ENCODE results near the gene PNMT.

Gene PNMT

DNA sequence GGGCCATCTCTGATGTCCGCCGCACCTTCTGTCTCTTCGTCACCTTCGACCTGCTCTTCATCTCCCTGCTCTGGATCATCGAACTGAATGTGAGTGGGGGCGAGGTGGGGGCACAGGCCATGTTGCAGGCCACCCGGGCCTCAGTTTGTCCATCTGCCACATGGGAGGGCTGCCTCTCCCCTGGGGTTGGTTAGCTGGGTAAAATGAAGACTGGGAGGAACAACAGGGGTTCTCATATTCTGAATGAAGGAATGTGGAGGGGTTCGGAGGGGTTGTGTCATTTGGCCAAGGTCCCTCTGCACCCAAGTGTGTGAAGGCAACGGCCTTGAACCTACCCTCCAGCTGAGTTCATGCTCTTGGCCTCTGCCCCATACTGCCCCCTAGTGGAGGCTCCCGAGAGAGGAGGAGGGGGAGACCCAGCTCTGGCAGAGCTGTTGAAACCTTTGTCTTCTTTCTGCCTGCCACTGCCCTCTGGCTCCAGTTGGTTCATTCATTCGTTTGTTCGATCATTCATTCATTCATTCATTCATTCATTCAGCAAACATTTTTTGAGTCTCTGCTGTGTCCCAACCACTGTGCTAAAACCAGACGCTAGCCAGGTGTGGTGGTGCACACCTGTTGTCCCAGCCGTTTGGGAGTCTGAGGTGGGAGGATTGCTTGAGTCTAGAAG lies 14.5 kb upstream of the PNMT start:
- DNase-seq (ENCODE audit: low read depth, low spot score): no peak

GRCh38 chr17:39655105-39655504 lies 13.1 kb upstream of the PNMT start:
- no peak for DNase-seq (ENCODE audit: low read depth, low spot score)

GRCh38 chr17:39658346-39658745 lies 9.9 kb upstream of the PNMT start:
- no peak for DNase-seq (ENCODE audit: low read depth, low spot score)

DNA sequence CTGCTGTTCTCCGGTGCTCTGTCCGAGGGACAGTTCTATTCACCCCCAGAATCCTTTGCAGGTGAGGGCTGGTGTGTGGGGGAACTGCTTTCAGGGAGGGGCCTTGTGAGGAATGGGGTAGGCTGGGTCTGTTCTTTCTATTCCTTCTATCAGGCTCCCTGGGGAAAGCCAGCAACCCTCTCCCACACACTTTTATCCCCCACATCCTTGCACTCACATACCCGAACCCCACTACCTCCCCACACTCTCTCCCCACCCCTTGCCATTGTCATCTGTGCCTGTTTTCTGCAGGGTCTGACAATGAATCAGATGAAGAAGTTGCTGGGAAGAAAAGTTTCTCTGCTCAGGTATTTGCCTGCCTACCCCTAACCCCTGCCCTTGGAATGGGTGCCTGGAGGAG lies 9.5 kb upstream of the PNMT start:
- DNase-seq (ENCODE audit: low read depth, low spot score): no peak

DNA sequence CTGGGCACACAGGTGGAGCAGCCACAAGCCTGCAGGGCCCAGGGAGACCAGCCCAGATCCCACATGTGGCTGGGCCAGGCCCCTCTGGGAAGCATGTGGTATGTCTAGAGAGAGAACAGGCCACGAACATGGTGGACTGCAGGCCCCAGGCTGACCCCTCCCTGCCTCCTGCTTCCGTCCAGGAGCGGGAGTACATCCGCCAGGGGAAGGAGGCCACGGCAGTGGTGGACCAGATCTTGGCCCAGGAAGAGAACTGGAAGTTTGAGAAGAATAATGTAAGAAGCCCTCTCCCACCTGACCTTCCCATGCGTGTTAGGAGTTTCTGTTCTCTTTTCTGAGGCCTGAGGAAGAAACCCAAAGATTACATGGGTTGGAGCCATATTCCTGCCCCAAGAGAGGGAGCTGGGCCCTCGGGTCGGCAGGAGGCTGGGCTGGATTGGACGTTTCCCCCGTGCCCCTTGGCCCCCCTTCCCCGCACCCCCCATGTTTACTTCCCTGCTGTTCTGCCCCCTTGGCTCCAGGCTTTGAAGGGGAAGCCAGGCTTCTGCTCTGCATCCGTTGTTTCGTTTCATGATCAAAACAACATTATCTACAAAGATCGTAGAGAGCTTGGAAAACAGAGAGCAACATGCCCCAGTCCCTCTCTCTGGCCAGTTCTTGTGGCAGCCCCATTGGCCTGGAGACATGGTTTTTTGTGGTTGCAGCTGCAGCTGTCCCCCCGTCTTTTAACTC lies 8.8 kb upstream of the PNMT start:
- DNase-seq (ENCODE audit: low read depth, low spot score): no peak

GRCh38 chr17:39660011-39660360 lies 8.3 kb upstream of the PNMT start:
- DNase-seq (ENCODE audit: low read depth, low spot score): no peak

DNA sequence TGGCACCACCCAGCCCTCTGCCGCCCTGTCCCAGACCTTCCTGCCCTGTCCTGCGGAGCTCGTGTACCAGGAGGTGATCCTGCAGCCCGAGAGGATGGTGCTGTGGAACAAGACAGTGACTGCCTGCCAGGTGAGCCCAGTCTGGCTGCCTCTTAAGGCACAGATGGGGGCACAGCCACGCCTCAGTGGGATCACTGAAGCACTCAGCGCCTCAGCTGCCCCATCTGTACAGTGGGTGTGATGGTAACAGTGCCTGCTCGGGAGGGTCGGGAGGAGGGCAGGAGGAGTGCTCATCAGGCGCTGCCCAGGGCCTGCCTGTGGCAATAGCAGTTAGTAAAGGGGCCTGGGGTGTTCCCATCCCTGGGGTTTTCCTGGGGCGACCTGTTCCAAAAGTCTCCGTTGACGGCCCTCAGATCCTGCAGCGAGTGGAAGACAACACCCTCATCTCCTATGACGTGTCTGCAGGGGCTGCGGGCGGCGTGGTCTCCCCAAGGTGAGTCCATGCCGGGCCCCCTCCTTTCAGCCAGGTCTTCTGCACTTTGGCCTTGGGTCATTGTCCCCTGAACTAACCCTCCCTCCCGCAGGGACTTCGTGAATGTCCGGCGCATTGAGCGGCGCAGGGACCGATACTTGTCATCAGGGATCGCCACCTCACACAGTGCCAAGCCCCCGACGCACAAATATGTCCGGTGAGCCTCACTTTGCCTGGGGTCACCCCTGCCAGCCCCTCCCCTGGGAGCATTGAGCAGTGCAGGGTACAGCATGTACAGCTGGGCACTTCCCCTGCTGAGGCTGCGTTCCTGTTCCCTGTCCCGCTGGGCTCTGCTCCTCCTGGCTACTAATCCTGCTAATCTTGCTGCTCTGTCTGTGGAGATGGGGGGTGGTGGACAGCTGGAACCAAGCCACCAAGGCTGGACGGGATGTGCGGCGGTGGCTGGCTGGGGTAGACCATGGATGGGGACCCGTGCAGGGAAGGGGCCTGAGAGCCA lies 7.6 kb upstream of the PNMT start:
- DNase-seq (ENCODE audit: low read depth, low spot score): no peak

- no peak for DNase-seq (ENCODE audit: low read depth, low spot score)
Measured at GRCh38 chr17:39661744-39662541, 6.3 kb upstream of the PNMT start.

DNA sequence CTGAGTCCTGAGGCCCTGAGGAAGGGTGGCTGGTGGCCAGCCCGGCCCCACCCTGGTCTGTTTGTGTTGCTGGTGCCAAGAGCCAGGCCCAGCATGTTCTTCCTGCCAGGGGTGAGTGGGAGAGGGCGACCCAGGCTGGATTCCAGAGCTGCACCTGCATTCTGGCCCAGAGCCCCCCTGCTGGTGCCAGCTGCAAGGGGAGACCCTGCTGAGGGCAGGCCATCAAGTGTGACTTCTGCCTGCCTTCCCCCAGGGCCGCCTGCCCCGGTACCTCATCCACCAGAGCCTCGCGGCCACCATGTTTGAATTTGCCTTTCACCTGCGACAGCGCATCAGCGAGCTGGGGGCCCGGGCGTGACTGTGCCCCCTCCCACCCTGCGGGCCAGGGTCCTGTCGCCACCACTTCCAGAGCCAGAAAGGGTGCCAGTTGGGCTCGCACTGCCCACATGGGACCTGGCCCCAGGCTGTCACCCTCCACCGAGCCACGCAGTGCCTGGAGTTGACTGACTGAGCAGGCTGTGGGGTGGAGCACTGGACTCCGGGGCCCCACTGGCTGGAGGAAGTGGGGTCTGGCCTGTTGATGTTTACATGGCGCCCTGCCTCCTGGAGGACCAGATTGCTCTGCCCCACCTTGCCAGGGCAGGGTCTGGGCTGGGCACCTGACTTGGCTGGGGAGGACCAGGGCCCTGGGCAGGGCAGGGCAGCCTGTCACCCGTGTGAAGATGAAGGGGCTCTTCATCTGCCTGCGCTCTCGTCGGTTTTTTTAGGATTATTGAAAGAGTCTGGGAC lies 5.5 kb upstream of the PNMT start:
- DNase-seq (ENCODE audit: low read depth, low spot score): no peak

DNA sequence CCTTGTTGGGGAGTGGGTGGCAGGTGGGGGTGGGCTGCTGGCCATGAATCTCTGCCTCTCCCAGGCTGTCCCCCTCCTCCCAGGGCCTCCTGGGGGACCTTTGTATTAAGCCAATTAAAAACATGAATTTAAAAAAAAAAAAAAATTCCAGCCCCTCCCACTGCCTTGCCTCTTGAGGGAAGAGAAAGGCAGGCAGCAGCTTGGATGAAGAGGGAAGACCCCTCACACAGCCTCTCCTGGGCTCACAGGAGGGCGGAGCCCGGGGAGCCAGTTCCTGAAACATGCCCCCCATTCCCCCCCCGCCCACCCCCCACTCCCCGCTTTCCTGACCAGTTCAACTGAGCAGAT lies 4.9 kb upstream of the PNMT start:
- DNase-seq (ENCODE audit: low read depth, low spot score): no peak

GRCh38 chr17:39663688-39664580 lies 4.3 kb upstream of the PNMT start:
- no peak for DNase-seq (ENCODE audit: low read depth, low spot score)

DNA sequence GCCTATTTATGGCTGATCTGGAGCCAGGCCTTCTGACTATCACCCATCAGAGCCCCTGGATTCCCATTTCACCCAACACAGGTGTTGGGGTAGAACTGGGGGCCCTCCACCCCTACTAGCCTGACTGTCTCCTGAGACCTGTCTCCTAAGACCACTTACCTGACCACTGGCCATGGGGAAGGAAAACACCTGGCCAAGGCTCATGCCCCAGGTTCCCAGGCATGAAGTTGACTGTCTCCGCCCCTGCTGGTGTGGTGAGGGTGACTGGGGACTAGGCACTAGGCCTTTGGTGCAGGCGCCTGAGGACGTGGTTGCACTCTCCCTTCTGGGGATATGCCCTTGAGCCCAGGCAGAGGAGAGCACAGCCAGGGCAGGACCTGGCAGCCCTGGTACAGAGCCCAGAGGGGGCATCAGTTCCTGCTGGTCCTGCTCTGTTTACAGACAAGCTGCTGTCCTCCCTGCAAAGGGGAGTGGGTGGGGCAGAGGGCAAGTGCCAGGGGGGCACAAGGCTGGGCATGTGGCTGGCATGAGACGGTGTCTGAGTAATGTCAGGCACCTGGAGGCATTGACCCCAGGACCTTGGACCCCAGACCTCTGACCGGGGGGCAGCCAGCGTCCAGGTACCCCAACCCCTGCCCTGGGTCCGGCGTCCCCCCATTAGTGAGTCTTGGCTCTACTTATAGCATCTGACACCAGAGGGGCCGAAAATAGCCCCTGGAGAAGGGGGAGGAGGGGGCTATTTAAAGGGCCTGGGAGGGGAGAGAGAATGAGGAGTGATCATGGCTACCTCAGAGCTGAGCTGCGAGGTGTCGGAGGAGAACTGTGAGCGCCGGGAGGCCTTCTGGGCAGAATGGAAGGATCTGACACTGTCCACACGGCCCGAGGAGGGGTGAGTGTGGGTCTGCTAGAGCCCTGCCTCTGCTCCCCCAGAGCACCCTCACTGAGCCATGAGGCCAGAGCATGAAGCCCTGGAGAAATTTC lies 3.4 kb upstream of the PNMT start, which contains the start of gene TCAP:
Gene TCAP (plus strand): TSS at position 769 of the 981 bp plus-strand sequence. CDS start 11 bp downstream, at position 780.
- no peak for DNase-seq (ENCODE audit: low read depth, low spot score)

DNA sequence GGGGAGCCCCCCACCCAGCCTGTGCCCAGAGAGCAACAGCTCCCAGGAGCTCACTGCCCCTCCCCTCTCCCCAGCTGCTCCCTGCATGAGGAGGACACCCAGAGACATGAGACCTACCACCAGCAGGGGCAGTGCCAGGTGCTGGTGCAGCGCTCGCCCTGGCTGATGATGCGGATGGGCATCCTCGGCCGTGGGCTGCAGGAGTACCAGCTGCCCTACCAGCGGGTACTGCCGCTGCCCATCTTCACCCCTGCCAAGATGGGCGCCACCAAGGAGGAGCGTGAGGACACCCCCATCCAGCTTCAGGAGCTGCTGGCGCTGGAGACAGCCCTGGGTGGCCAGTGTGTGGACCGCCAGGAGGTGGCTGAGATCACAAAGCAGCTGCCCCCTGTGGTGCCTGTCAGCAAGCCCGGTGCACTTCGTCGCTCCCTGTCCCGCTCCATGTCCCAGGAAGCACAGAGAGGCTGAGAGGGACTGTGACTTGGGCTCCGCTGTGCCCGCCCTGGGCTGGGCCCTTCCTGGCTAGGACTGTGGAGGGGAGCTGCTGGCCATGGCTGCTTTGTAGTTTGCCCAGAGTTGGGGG lies 2.5 kb upstream of the PNMT start:
- DNase-seq (ENCODE audit: low read depth, low spot score): no peak

DNA sequence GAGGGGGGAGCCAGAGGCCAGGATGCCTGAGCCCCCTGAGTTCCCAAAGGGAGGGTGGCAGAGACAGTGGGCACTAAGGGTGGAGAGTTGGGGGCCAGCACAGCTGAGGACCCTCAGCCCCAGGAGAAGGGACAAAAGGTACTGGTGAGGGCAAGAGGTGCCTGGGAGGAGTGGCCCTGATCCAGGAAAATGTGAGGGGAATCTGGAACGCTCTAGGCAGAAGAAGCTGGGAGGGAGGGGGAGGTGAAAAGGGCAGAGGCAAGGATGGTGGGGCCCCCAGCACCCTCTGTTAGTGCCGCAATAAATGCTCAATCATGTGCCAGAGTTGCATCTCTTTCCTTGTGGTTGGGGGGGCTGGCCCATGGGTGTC lies 2.0 kb upstream of the PNMT start:
- no peak for DNase-seq (ENCODE audit: low read depth, low spot score)

DNA sequence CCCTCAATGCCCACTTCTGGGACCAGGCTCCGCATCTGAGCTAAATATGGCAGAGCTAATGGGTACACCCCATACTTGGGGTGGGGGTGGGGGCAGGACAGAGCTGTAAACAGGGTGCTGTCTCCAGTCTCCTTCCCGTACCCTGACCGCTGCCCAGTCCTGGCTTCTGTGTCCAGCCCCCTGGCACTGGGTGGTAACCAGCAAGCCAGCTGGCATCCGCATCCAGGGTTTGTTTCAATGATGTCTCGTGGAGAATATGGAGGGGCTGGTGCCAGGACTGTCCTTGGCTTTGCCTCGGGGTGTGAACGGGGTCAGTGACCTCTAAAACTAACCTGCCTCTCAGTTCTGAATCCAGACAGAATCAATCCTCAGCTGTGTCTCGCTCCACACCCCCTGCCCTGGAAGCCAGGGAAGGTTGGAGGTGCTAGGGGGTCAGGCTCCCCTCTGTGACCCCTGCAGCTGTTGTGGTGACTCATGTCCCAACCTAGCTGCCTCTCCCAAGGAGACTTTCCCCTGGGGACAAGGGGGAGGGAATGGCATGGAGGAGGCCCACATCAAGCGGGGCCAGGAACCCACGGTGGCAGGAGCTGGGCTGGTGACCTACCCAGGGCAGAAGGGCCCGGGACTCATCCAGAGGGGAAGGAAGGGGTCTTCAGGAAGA lies 1.5 kb upstream of the PNMT start:
- no peak for DNase-seq (ENCODE audit: low read depth, low spot score)

DNA sequence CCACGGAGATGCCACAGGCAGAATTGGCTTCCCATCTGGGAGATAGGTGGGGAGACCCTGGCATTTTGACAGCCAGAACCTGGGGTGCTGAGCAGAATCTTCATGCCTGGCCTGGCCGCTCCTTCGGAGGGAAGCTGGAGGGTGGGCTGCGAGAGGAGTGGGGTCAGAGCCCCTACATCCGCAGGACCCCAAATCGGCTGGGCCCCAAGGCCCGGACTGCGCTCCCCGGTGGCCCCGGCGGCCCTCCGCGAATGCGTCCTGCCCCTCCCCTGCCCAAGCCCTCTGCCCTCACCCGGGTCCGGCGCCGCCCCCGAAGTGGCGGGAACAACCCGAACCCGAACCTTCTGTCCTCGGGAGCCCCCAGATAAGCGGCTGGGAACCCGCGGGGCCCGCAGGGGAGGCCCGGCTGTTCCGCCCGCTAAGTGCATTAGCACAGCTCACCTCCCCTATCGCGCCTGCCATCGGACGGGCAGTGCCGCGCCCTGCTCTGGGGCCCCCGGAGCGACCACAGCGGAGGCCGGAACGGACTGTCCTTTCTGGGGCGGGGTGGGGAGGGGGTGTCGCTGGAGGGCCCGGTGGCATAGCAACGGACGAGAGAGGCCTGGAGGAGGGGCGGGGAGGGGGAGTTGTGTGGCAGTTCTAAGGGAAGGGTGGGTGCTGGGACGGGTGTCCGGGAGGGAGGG lies 850 bp upstream of the PNMT start:
- DNase-seq (ENCODE audit: low read depth, low spot score): no peak
